Measurements from ENCODE around the gene CDH3.

CDH3 gene

GRCh38 chr16:68644296-68644695 is 814 bp upstream of the CDH3 start:
- no peaks in the 10 kb centered on the region for H3K4me1 ChIP-seq (ENCODE audit: insufficient read depth, low read length, poor library complexity, severe bottlenecking)
- no peak overlapping the region for H3K4me2 ChIP-seq (ENCODE audit: low read depth, low read length, poor library complexity, severe bottlenecking)
- TF ChIP-seq CTCF (conservative IDR thresholded peaks at IDR 0.05; ENCODE audit: low read length) (no peak), EZH2phosphoT487 (IDR thresholded peaks at IDR 0.05; ENCODE audit: borderline replicate concordance) (no peak)
- H3K9ac ChIP-seq (ENCODE audit: low read depth, low read length, poor library complexity, severe bottlenecking) = no peak overlapping the region
- H3K27me3 ChIP-seq (ENCODE audit: insufficient read depth, low read length, poor library complexity, severe bottlenecking) = no peaks in the 10 kb centered on the region
- no peaks in the 10 kb centered on the region for H3F3A ChIP-seq (ENCODE audit: low read depth)
- no peak overlapping the region for H2AFZ ChIP-seq (ENCODE audit: low read length)
- no peaks in the 10 kb centered on the region for H4K20me1 ChIP-seq (ENCODE audit: insufficient read depth, low read length, poor library complexity, severe bottlenecking)
- H3K9me2 ChIP-seq (replicated peaks; ENCODE audit: low read depth, low read length) = no peaks in the 10 kb centered on the region
- H3K79me2 ChIP-seq (ENCODE audit: insufficient read depth, low read length) = no peaks in the 10 kb centered on the region
- no peaks in the 10 kb centered on the region for H3K36me3 ChIP-seq (ENCODE audit: insufficient read depth, low read length)
- no peak overlapping the region for H3K4me3 ChIP-seq (ENCODE audit: low read length, poor library complexity, severe bottlenecking)
- H3K9me3 ChIP-seq (ENCODE audit: insufficient read depth, low read depth, low read length) = no peaks in the 10 kb centered on the region

- Histone ChIP-seq H3K36me3 (ENCODE audit: insufficient read depth, low read length) (no peaks in the 10 kb centered on the region), H3F3A (ENCODE audit: low read depth) (no peaks in the 10 kb centered on the region), H3K27me3 (ENCODE audit: insufficient read depth, low read length, poor library complexity, severe bottlenecking) (no peaks in the 10 kb centered on the region), H3K9me3 (ENCODE audit: insufficient read depth, low read depth, low read length) (no peaks in the 10 kb centered on the region), H3K9me2 (replicated peaks; ENCODE audit: low read depth, low read length) (no peaks in the 10 kb centered on the region), H3K4me1 (ENCODE audit: insufficient read depth, low read length, poor library complexity, severe bottlenecking) (no peaks in the 10 kb centered on the region), H2AFZ (ENCODE audit: low read length) (no peak overlapping the region), H3K79me2 (ENCODE audit: insufficient read depth, low read length) (no peaks in the 10 kb centered on the region), H3K9ac (ENCODE audit: low read depth, low read length, poor library complexity, severe bottlenecking) (no peak overlapping the region), H3K4me2 (ENCODE audit: low read depth, low read length, poor library complexity, severe bottlenecking) (no peak overlapping the region), H3K4me3 (ENCODE audit: low read length, poor library complexity, severe bottlenecking) (no peak overlapping the region), H4K20me1 (ENCODE audit: insufficient read depth, low read length, poor library complexity, severe bottlenecking) (no peaks in the 10 kb centered on the region)
- TF ChIP-seq CTCF (conservative IDR thresholded peaks at IDR 0.05; ENCODE audit: low read length) = no peak
- TF ChIP-seq EZH2phosphoT487 (IDR thresholded peaks at IDR 0.05; ENCODE audit: borderline replicate concordance) = no peak
These were observed 631 bp downstream of the CDH3 start for GRCh38 chr16:68645494-68646388.

GRCh38 chr16:68646953-68647659 is 2.0 kb downstream of the CDH3 start:
- H4K20me1 ChIP-seq (ENCODE audit: insufficient read depth, low read length, poor library complexity, severe bottlenecking) = no peaks in the 10 kb centered on the region
- H3K36me3 ChIP-seq (ENCODE audit: insufficient read depth, low read length) = no peaks in the 10 kb centered on the region
- no peaks in the 10 kb centered on the region for H3K9me2 ChIP-seq (replicated peaks; ENCODE audit: low read depth, low read length)
- no peaks in the 10 kb centered on the region for H3K9me3 ChIP-seq (ENCODE audit: insufficient read depth, low read depth, low read length)
- H3K79me2 ChIP-seq (ENCODE audit: insufficient read depth, low read length) = no peaks in the 10 kb centered on the region
- TF ChIP-seq EZH2phosphoT487 (IDR thresholded peaks at IDR 0.05; ENCODE audit: borderline replicate concordance) = no peak
- no peak for TF ChIP-seq CTCF (conservative IDR thresholded peaks at IDR 0.05; ENCODE audit: low read length)
- no peaks in the 10 kb centered on the region for H3K4me1 ChIP-seq (ENCODE audit: insufficient read depth, low read length, poor library complexity, severe bottlenecking)
- H2AFZ ChIP-seq (ENCODE audit: low read length) = no peak overlapping the region
- H3K9ac ChIP-seq (ENCODE audit: low read depth, low read length, poor library complexity, severe bottlenecking) = no peak overlapping the region
- no peak overlapping the region for H3K4me3 ChIP-seq (ENCODE audit: low read length, poor library complexity, severe bottlenecking)
- no peak overlapping the region for H3K4me2 ChIP-seq (ENCODE audit: low read depth, low read length, poor library complexity, severe bottlenecking)
- no peaks in the 10 kb centered on the region for H3K27me3 ChIP-seq (ENCODE audit: insufficient read depth, low read length, poor library complexity, severe bottlenecking)
- no peaks in the 10 kb centered on the region for H3F3A ChIP-seq (ENCODE audit: low read depth)

Data from Loucy (cell line).